Measurements from ENCODE around the gene SLC35F6. TPM values are rescaled to one million over a fixed set of nuclear protein-coding genes. Genes with fewer than 3 reads are reported as not detected.
A peak's percentile ranks its signal among the peaks of the same experiment; 100 is the strongest.

SLC35F6 gene
- total RNA-seq, 1 experiment from 2014 or later, result 10.3 TPM

DNA sequence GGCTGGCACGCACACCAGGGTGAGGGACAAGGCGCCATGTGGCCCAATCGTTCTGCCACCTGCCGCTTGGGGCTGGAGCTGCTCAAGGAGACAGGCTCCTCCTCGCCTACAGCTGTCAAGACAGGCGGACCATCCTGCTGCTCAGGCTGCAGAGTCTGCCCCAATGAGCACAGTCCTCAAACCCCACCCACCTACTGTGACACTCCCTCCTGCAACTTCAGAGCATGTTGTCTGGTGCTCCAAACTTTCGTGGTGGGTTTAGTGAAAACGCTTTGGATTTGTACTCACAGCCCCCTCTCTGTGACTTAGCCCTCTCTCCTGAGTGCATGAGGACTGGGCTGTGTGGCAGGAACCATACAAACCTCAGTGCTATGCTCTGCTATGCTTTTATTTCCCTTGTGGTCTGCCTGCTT lies 23.2 kb upstream of the SLC35F6 start:
- Mint-ChIP-seq H3K27ac (no peak overlapping the region), H3K9me3 (no peaks in the 10 kb centered on the region), H3K4me3 (no peak overlapping the region), H3K36me3 (no peaks in the 10 kb centered on the region), H3K27me3 (ENCODE audit: low read depth) (peaks cover 2% of the 10 kb centered on the region; the same call in 1 of the 2 replicates), H3K4me1 (no peaks in the 10 kb centered on the region)
- peak; percentile 45 for DNase-seq (ENCODE audit: low spot score)
- ATAC-seq, result peak; percentile 86
- ChIA-PET POLR2A (no interaction called here), CTCF (interaction anchor here (0.6 to 2.4 kb wide), 11 partner anchors 10 to 562 kb away, joined by 3 to 10 read pairs (median 3); no protein-coding TSS in a partner anchor)
- TF ChIP-seq FOXP1 (CRISPR knock-in tag; IDR thresholded peaks at IDR 0.05; ENCODE audit: borderline replicate concordance) (no peak), ZNF263 (CRISPR knock-in tag; IDR thresholded peaks at IDR 0.05; ENCODE audit: low read depth) (no peak)

GRCh38 chr2:26742048-26742770 lies 21.9 kb upstream of the SLC35F6 start:
- ChIA-PET CTCF (interaction anchor here (0.6 to 7.5 kb wide), 7 partner anchors 11 to 231 kb away, joined by 3 to 83 read pairs (median 4); no protein-coding TSS in a partner anchor), POLR2A (no interaction called here)
- Mint-ChIP-seq H3K9me3 (no peaks in the 10 kb centered on the region), H3K36me3 (no peaks in the 10 kb centered on the region), H3K27ac (no peak overlapping the region), H3K27me3 (ENCODE audit: low read depth) (peaks cover 14% of the 10 kb centered on the region), H3K4me3 (no peak overlapping the region), H3K4me1 (no peaks in the 10 kb centered on the region)
- ATAC-seq (no peak), DNase-seq (ENCODE audit: low spot score) (no peak)
- TF ChIP-seq NFYB (CRISPR knock-in tag; conservative IDR thresholded peaks at IDR 0.05; ENCODE audit: low read depth) (no peak), ZNF138 (CRISPR knock-in tag; conservative IDR thresholded peaks at IDR 0.05) (no peak), ZNF263 (CRISPR knock-in tag; IDR thresholded peaks at IDR 0.05; ENCODE audit: low read depth) (no peak), ZNF121 (CRISPR knock-in tag; IDR thresholded peaks at IDR 0.05) (no peak), MLX (CRISPR knock-in tag; IDR thresholded peaks at IDR 0.05) (no peak), CBFB (CRISPR knock-in tag; IDR thresholded peaks at IDR 0.05; ENCODE audit: low read depth) (no peak)
- TF ChIP-seq, protein P1, sequence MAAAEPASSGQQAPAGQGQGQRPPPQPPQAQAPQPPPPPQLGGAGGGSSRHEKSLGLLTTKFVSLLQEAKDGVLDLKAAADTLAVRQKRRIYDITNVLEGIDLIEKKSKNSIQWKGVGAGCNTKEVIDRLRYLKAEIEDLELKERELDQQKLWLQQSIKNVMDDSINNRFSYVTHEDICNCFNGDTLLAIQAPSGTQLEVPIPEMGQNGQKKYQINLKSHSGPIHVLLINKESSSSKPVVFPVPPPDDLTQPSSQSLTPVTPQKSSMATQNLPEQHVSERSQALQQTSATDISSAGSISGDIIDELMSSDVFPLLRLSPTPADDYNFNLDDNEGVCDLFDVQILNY (CRISPR knock-in tag; IDR thresholded peaks at IDR 0.05), result no peak
- TF ChIP-seq, protein P2, sequence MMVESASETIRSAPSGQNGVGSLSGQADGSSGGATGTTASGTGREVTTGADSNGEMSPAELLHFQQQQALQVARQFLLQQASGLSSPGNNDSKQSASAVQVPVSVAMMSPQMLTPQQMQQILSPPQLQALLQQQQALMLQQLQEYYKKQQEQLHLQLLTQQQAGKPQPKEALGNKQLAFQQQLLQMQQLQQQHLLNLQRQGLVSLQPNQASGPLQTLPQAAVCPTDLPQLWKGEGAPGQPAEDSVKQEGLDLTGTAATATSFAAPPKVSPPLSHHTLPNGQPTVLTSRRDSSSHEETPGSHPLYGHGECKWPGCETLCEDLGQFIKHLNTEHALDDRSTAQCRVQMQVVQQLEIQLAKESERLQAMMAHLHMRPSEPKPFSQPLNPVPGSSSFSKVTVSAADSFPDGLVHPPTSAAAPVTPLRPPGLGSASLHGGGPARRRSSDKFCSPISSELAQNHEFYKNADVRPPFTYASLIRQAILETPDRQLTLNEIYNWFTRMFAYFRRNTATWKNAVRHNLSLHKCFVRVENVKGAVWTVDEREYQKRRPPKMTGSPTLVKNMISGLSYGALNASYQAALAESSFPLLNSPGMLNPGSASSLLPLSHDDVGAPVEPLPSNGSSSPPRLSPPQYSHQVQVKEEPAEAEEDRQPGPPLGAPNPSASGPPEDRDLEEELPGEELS (CRISPR knock-in tag; IDR thresholded peaks at IDR 0.05), result no peak

- Mint-ChIP-seq H3K4me1 (no peaks in the 10 kb centered on the region), H3K4me3 (no peak overlapping the region), H3K27ac (no peak overlapping the region), H3K36me3 (no peaks in the 10 kb centered on the region), H3K9me3 (no peaks in the 10 kb centered on the region), H3K27me3 (ENCODE audit: low read depth) (peaks cover 30% of the 10 kb centered on the region)
- ATAC-seq (no peak), DNase-seq (ENCODE audit: low spot score) (no peak)
- ChIA-PET CTCF (interaction anchor here (1.4 to 7.5 kb wide), 8 partner anchors 13 to 199 kb away, joined by 3 to 83 read pairs (median 10); partner anchors contain the start of gene KCNK3), POLR2A (no interaction called here)
- TF ChIP-seq TP53 (CRISPR knock-in tag; IDR thresholded peaks at IDR 0.05) (no peak), ZNF396 (CRISPR knock-in tag; IDR thresholded peaks at IDR 0.05; ENCODE audit: borderline replicate concordance) (no peak), NFE2L1 (CRISPR knock-in tag; IDR thresholded peaks at IDR 0.05) (no peak), CDX4 (CRISPR knock-in tag; IDR thresholded peaks at IDR 0.05; ENCODE audit: borderline replicate concordance) (no peak), AR (CRISPR knock-in tag; IDR thresholded peaks at IDR 0.05) (no peak), RELA (CRISPR knock-in tag; IDR thresholded peaks at IDR 0.05; ENCODE audit: borderline replicate concordance) (no peak), ZNF425 (CRISPR knock-in tag; conservative IDR thresholded peaks at IDR 0.05) (no peak), SMAD3 (CRISPR knock-in tag; IDR thresholded peaks at IDR 0.05; ENCODE audit: borderline replicate concordance) (no peak), SMAD4 (CRISPR knock-in tag; IDR thresholded peaks at IDR 0.05) (no peak), ZNF263 (CRISPR knock-in tag; IDR thresholded peaks at IDR 0.05; ENCODE audit: low read depth) (no peak)
- TF ChIP-seq, protein P3, sequence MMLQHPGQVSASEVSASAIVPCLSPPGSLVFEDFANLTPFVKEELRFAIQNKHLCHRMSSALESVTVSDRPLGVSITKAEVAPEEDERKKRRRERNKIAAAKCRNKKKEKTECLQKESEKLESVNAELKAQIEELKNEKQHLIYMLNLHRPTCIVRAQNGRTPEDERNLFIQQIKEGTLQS (CRISPR knock-in tag; conservative IDR thresholded peaks at IDR 0.05), result no peak
These were observed 20.2 kb upstream of the SLC35F6 start for GRCh38 chr2:26743852-26744251.
